ENCODE measurements around the gene SYT5. TPM values are rescaled to one million over a fixed set of nuclear protein-coding genes. Genes with fewer than 3 reads are reported as not detected.

SYT5 gene
- total RNA-seq, 1 experiment from 2014 or later: 2.3 TPM

- Histone ChIP-seq H3K4me1 (ENCODE audit: control insufficient read depth in 1 of 2, insufficient read depth in 2 of 2, low read length in 2 of 2) (peaks cover 10 to 33% of the 10 kb centered on the region in 2 experiments), H4K20me1 (ENCODE audit: insufficient read depth) (no peaks in the 10 kb centered on the region), H3K27ac (ENCODE audit: low read depth, low read length) (peak overlapping the region; percentile 82; the same call in 1 of the 2 replicates), H3K9ac (ENCODE audit: low read length) (peak overlapping the region; percentile 63), H3K9me3 (ENCODE audit: control insufficient read depth in 1 of 2, insufficient read depth in 1 of 2, low read depth in 1 of 2, low read length in 2 of 2) (no peaks in the 10 kb centered on the region), H3K36me3 (ENCODE audit: control insufficient read depth in 1 of 2, insufficient read depth in 2 of 2, low read length in 2 of 2) (no peaks in the 10 kb centered on the region), H3K4me2 (ENCODE audit: low read length) (peak overlapping the region; percentile 69), H3K4me3 (replicated peaks in 1 of 2; ENCODE audit: low read depth in 1 of 2, low read length in 2 of 2) (0 out of 4 replicates have a peak overlapping the region, but pooled peaks of 1 of the 2 experiments have one; percentile 52), H3K27me3 (ENCODE audit: insufficient read depth, low read length) (no peaks in the 10 kb centered on the region), H2AFZ (ENCODE audit: low read depth, low read length, poor library complexity, severe bottlenecking) (no peak overlapping the region), H3K79me2 (ENCODE audit: insufficient read depth, low read length) (peaks cover 4% of the 10 kb centered on the region; the same call in 1 of the 2 replicates), H3K9me2 (ENCODE audit: insufficient read depth) (no peaks in the 10 kb centered on the region)
- ATAC-seq: no peak
- intact Hi-C loops (cut with micrococcal nuclease): no loop called here
- no peak for TF ChIP-seq CBX3 (IDR thresholded peaks at IDR 0.05; ENCODE audit: low read depth)
- no peak for TF ChIP-seq SIN3A (IDR thresholded peaks at IDR 0.05; ENCODE audit: low read depth)
- no peak for TF ChIP-seq ATF3 (IDR thresholded peaks at IDR 0.05)
- TF ChIP-seq ZNF274 (IDR thresholded peaks at IDR 0.05; ENCODE audit: low read depth, low read length): no peak
- TF ChIP-seq CEBPB (IDR thresholded peaks at IDR 0.05; ENCODE audit: low read depth): no peak
- no peak for TF ChIP-seq JUND (IDR thresholded peaks at IDR 0.05)
- no peak for TF ChIP-seq SP1 (IDR thresholded peaks at IDR 0.05; ENCODE audit: low read depth)
- TF ChIP-seq SRF (IDR thresholded peaks at IDR 0.05; ENCODE audit: low read depth): no peak
- DNase-seq (ENCODE audit: low read depth, low spot score): no peak
- ChIA-PET CTCF (interaction anchor here (0.7 to 1.0 kb wide), 2 partner anchors 21 to 92 kb away, joined by 3 read pairs; partner anchors contain the start of gene PTPRH), RAD21 (ENCODE audit: low non-redundant PET in 1 of 2, low total read pairs in 2 of 2, uncharacterized antibody in 2 of 2, unreplicated experiment in 2 of 2) (no interaction called here), POLR2A (interaction anchor here (0.7 to 2.5 kb wide), 5 partner anchors 12 to 91 kb away, joined by 3 to 7 read pairs (median 3); partner anchors contain the start of genes HSPBP1 and PTPRH)
- BruUV-seq (replicated peaks): TSS peak; percentile 51
Measured at GRCh38 chr19:55188625-55189024, 8.5 kb upstream of the SYT5 start.

- CTCF ChIA-PET: interaction anchor here (0.6 kb wide), 1 partner anchor 233 kb away, joined by 3 read pairs; no protein-coding TSS in a partner anchor
- H4K20me1 ChIP-seq (ENCODE audit: insufficient read depth): no peaks in the 10 kb centered on the region
- H3K4me1 ChIP-seq (ENCODE audit: control insufficient read depth in 1 of 2, insufficient read depth in 2 of 2, low read length in 2 of 2): peaks cover 10 to 30% of the 10 kb centered on the region in 2 experiments
- DNase-seq (ENCODE audit: low read depth, low spot score) (no peak), ATAC-seq (no peak)
- H3K9me2 ChIP-seq (ENCODE audit: insufficient read depth): no peaks in the 10 kb centered on the region
- no TSS peak for BruUV-seq (replicated peaks)
- RAD21 ChIA-PET (ENCODE audit: low non-redundant PET in 1 of 2, low total read pairs in 2 of 2, uncharacterized antibody in 2 of 2, unreplicated experiment in 2 of 2): no interaction called here
- no peak overlapping the region for H2AFZ ChIP-seq (ENCODE audit: low read depth, low read length, poor library complexity, severe bottlenecking)
- H3K4me3 ChIP-seq (replicated peaks in 1 of 2; ENCODE audit: low read depth in 1 of 2, low read length in 2 of 2): no peak overlapping the region
- H3K9ac ChIP-seq (ENCODE audit: low read length): no peak overlapping the region
- peaks cover 3% of the 10 kb centered on the region; the same call in 1 of the 2 replicates for H3K79me2 ChIP-seq (ENCODE audit: insufficient read depth, low read length)
- H3K36me3 ChIP-seq (ENCODE audit: control insufficient read depth in 1 of 2, insufficient read depth in 2 of 2, low read length in 2 of 2): no peaks in the 10 kb centered on the region
- H3K4me2 ChIP-seq (ENCODE audit: low read length): peak overlapping the region; percentile 54
- H3K9me3 ChIP-seq (ENCODE audit: control insufficient read depth in 1 of 2, insufficient read depth in 1 of 2, low read depth in 1 of 2, low read length in 2 of 2): no peaks in the 10 kb centered on the region
- H3K27ac ChIP-seq (ENCODE audit: low read depth, low read length): no peak overlapping the region
- intact Hi-C loops (cut with micrococcal nuclease): no loop called here
- H3K27me3 ChIP-seq (ENCODE audit: insufficient read depth, low read length): no peaks in the 10 kb centered on the region
- TF ChIP-seq SRF (IDR thresholded peaks at IDR 0.05; ENCODE audit: low read depth): no peak
- no peak for TF ChIP-seq POLR2AphosphoS5 (IDR thresholded peaks at IDR 0.05; ENCODE audit: low read depth, low read length)
- TF ChIP-seq ZNF274 (IDR thresholded peaks at IDR 0.05; ENCODE audit: low read depth, low read length): no peak
- TF ChIP-seq YY1 (IDR thresholded peaks at IDR 0.05; ENCODE audit: extremely low read depth, insufficient replicate concordance, low read depth, low read length): no peak
- TF ChIP-seq EGR1 (IDR thresholded peaks at IDR 0.05; ENCODE audit: low read depth): no peak
- TF ChIP-seq FOSL1 (IDR thresholded peaks at IDR 0.05; ENCODE audit: low read depth): no peak
- TF ChIP-seq MAX (IDR thresholded peaks at IDR 0.05): no peak
- TF ChIP-seq EZH2phosphoT487 (IDR thresholded peaks at IDR 0.05; ENCODE audit: borderline replicate concordance): no peak
- no peak for TF ChIP-seq ATF3 (IDR thresholded peaks at IDR 0.05)
- POLR2A ChIA-PET: no interaction called here
Measured at GRCh38 chr19:55186080-55186479, 6.0 kb upstream of the SYT5 start.
